ENCODE data around the gene AHI1. TPM values are rescaled to one million over a fixed set of nuclear protein-coding genes. Genes with fewer than 3 reads are reported as not detected.

The AHI1 gene
- total RNA-seq, 2 experiments from 2014 or later = 21.4 to 33.9 TPM

DNA sequence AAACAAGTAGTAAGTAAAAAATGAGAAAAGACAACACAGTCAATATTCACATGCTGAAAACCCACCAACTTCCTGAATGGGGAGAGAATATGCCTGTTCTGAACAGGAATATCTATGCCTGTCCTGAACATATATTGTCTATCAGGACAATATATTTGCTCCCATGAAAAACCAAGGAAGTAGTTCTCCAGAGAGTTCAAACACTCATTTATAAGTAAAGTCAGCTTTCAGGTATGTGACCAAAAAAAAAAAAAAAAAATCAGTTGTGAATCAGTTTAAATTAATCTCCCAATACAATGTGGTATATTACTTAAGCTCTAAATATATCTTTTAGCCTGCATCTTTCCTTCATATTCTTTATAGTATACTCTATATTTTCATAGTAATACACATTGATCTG, 197.0 kb downstream of the AHI1 start:
- intact Hi-C loops (cut with micrococcal nuclease; ENCODE audit: unreplicated experiment) = no loop called here
- POLR2A ChIA-PET = interaction anchor here (0.6 to 1.8 kb wide), 9 partner anchors 11 to 950 kb away, joined by 3 to 6 read pairs (median 3); partner anchors contain the start of gene MTFR2
- no peaks in the 10 kb centered on the region; the same call in 1 of the 2 replicates for H3K36me3 ChIP-seq (ENCODE audit: insufficient read depth, low read length)
- no peak overlapping the region for H3K4me2 ChIP-seq (ENCODE audit: low read length)
- H3K27ac ChIP-seq (ENCODE audit: low read depth, low read length, poor library complexity, severe bottlenecking) = no peak overlapping the region
- H3K79me2 ChIP-seq (ENCODE audit: insufficient read depth, low read depth, low read length) = no peaks in the 10 kb centered on the region
- no peaks in the 10 kb centered on the region for H3K9me3 ChIP-seq (ENCODE audit: low read length)
- TF ChIP-seq, protein P1, sequence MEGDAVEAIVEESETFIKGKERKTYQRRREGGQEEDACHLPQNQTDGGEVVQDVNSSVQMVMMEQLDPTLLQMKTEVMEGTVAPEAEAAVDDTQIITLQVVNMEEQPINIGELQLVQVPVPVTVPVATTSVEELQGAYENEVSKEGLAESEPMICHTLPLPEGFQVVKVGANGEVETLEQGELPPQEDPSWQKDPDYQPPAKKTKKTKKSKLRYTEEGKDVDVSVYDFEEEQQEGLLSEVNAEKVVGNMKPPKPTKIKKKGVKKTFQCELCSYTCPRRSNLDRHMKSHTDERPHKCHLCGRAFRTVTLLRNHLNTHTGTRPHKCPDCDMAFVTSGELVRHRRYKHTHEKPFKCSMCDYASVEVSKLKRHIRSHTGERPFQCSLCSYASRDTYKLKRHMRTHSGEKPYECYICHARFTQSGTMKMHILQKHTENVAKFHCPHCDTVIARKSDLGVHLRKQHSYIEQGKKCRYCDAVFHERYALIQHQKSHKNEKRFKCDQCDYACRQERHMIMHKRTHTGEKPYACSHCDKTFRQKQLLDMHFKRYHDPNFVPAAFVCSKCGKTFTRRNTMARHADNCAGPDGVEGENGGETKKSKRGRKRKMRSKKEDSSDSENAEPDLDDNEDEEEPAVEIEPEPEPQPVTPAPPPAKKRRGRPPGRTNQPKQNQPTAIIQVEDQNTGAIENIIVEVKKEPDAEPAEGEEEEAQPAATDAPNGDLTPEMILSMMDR (conservative IDR thresholded peaks at IDR 0.05; ENCODE audit: low read length) = no peak
- TF ChIP-seq EZH2phosphoT487 (IDR thresholded peaks at IDR 0.05; ENCODE audit: borderline replicate concordance, low read depth, low read length) = no peak
- H3K9me2 ChIP-seq (ENCODE audit: insufficient read depth, low read length) = no peaks in the 10 kb centered on the region
- H3K4me3 ChIP-seq (ENCODE audit: low read depth, low read length, poor library complexity, severe bottlenecking) = no peak overlapping the region
- no peak for DNase-seq (ENCODE audit: low spot score)
- no peaks in the 10 kb centered on the region for H4K20me1 ChIP-seq (ENCODE audit: insufficient read depth, low read length)
- BruUV-seq (replicated peaks) = no TSS peak
- peaks cover 6% of the 10 kb centered on the region for H3K4me1 ChIP-seq (ENCODE audit: insufficient read depth, low read length, poor library complexity, severe bottlenecking)
- CTCF ChIA-PET (ENCODE audit: unreplicated experiment) = no interaction called here
- H2AFZ ChIP-seq (ENCODE audit: low read length) = no peak overlapping the region

DNA sequence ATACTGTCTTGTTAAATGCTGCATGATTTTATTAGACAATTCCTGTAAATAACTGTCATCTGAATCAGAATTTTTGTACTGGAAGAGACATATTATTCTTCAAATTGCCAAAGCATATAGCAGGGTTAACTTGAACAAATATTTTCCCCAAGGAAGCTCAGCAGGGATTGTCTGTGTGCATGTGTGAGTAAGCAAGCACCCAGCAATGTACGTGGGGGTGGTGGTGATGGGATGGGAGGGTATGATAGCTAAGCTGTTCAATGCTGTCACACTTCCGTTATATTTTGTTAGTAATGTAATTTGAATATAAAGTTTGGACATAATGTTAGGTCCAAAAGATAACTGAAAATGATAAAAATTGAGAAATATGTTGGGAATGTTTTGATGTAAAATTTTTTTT, 198.3 kb downstream of the AHI1 start:
- ChIA-PET CTCF (ENCODE audit: unreplicated experiment) (no interaction called here), POLR2A (interaction anchor here (1.1 to 1.3 kb wide), 3 partner anchors 8 to 36 kb away, joined by 3 to 4 read pairs (median 3); no protein-coding TSS in a partner anchor)
- Histone ChIP-seq H3K4me3 (ENCODE audit: low read depth, low read length, poor library complexity, severe bottlenecking) (no peak overlapping the region), H3K36me3 (ENCODE audit: insufficient read depth, low read length) (no peaks in the 10 kb centered on the region; the same call in 1 of the 2 replicates), H3K27ac (ENCODE audit: low read depth, low read length, poor library complexity, severe bottlenecking) (no peak overlapping the region), H3K9me3 (ENCODE audit: low read length) (peaks cover 7% of the 10 kb centered on the region; the same call in 1 of the 2 replicates), H3K9me2 (ENCODE audit: insufficient read depth, low read length) (no peaks in the 10 kb centered on the region), H3K4me2 (ENCODE audit: low read length) (no peak overlapping the region), H3K79me2 (ENCODE audit: insufficient read depth, low read depth, low read length) (no peaks in the 10 kb centered on the region), H2AFZ (ENCODE audit: low read length) (0 out of 2 replicates have a peak overlapping the region, but pooled peaks have one; percentile 17), H3K4me1 (ENCODE audit: insufficient read depth, low read length, poor library complexity, severe bottlenecking) (peaks cover 6% of the 10 kb centered on the region), H4K20me1 (ENCODE audit: insufficient read depth, low read length) (no peaks in the 10 kb centered on the region)
- DNase-seq (ENCODE audit: low spot score) = no peak
- TF ChIP-seq, protein P1 (conservative IDR thresholded peaks at IDR 0.05; ENCODE audit: low read length) = no peak
- TF ChIP-seq EZH2phosphoT487 (IDR thresholded peaks at IDR 0.05; ENCODE audit: borderline replicate concordance, low read depth, low read length) = no peak
- intact Hi-C loops (cut with micrococcal nuclease; ENCODE audit: unreplicated experiment) = no loop called here
- no TSS peak for BruUV-seq (replicated peaks)

DNA sequence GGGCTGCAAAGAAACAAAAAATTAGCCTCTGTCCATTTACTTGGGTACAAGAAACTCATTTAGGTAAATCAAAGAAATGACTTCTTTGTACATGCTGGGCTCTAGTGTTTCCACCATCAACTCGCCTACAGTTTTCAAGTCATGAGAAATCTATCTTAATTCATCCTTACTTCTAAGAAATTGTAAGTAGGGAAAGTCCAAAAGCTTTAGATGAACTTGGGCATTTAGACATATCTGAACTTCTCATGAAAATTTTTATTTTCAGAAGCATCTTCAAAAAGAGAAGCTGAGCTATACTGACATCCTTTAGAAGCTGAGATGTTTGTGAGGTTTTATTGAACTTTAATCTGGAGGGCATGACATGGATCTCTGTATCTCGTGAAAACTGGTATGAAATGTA, 199.1 kb downstream of the AHI1 start:
- no peaks in the 10 kb centered on the region for H4K20me1 ChIP-seq (ENCODE audit: insufficient read depth, low read length)
- DNase-seq (ENCODE audit: low spot score) = no peak
- TF ChIP-seq, protein P1 (conservative IDR thresholded peaks at IDR 0.05; ENCODE audit: low read length) = no peak
- TF ChIP-seq EZH2phosphoT487 (IDR thresholded peaks at IDR 0.05; ENCODE audit: borderline replicate concordance, low read depth, low read length) = no peak
- intact Hi-C loops (cut with micrococcal nuclease; ENCODE audit: unreplicated experiment) = no loop called here
- no peak overlapping the region for H3K4me2 ChIP-seq (ENCODE audit: low read length)
- ChIA-PET CTCF (ENCODE audit: unreplicated experiment) (no interaction called here), POLR2A (interaction anchor here (1.2 kb wide), 1 partner anchor 37 kb away, joined by 4 read pairs; no protein-coding TSS in a partner anchor)
- no peak overlapping the region for H3K27ac ChIP-seq (ENCODE audit: low read depth, low read length, poor library complexity, severe bottlenecking)
- no peak overlapping the region for H3K4me3 ChIP-seq (ENCODE audit: low read depth, low read length, poor library complexity, severe bottlenecking)
- H3K79me2 ChIP-seq (ENCODE audit: insufficient read depth, low read depth, low read length) = no peaks in the 10 kb centered on the region
- peaks cover 7% of the 10 kb centered on the region; the same call in 1 of the 2 replicates for H3K9me3 ChIP-seq (ENCODE audit: low read length)
- 0 out of 2 replicates have a peak overlapping the region, but pooled peaks have one; percentile 17 for H2AFZ ChIP-seq (ENCODE audit: low read length)
- no peaks in the 10 kb centered on the region; the same call in 1 of the 2 replicates for H3K36me3 ChIP-seq (ENCODE audit: insufficient read depth, low read length)
- H3K9me2 ChIP-seq (ENCODE audit: insufficient read depth, low read length) = no peaks in the 10 kb centered on the region
- no TSS peak for BruUV-seq (replicated peaks)
- peaks cover 6% of the 10 kb centered on the region for H3K4me1 ChIP-seq (ENCODE audit: insufficient read depth, low read length, poor library complexity, severe bottlenecking)
